Fibroblast of skin of right biceps (primary cell): ENCODE data around the gene ZNF773.
"Not testable (repeated sequence)": the region's sequence is repeated elsewhere in the genome, so short reads cannot be mapped to it uniquely, and the experiment has no call there.

Experiments
- DNase-seq: peaks from one replicate; pipeline ENCODE4 v3.0.0-alpha.2; 2013

Gene ZNF773

GRCh38 chr19:57499680-57500395, at the start of gene ZNF773:
ZNF773 (plus strand) TSS chr19:57499938; CDS start chr19:57500081, 143 bp downstream.
- DNase-seq, result peak; percentile 96

- DNase-seq, result no peak
Observed at GRCh38 chr19:57452307-57452706, 47.4 kb upstream of the ZNF773 start.

- DNase-seq, result peak; percentile 12
Observed at GRCh38 chr19:57465680-57466381, 33.9 kb upstream of the ZNF773 start.

- no peak for DNase-seq
Observed at GRCh38 chr19:57466489-57466888, 33.2 kb upstream of the ZNF773 start.

GRCh38 chr19:57473646-57474045, 26.1 kb upstream of the ZNF773 start:
- peak; percentile 14 for DNase-seq

GRCh38 chr19:57477191-57478008, 22.3 kb upstream of the ZNF773 start, which contains the start of gene ZNF772:
ZNF772 (minus strand) TSS chr19:57477566; CDS start chr19:57477309, 257 bp downstream.
- peak; percentile 92 for DNase-seq

GRCh38 chr19:57487477-57488298, 12.1 kb upstream of the ZNF773 start, which contains the start of gene ZNF419:
ZNF419 (plus strand) TSS chr19:57487750; CDS start chr19:57487951, 201 bp downstream.
- DNase-seq, result peak; percentile 87

- DNase-seq, result peak; percentile 42
Observed at GRCh38 chr19:57488299-57488644, 11.5 kb upstream of the ZNF773 start.

- DNase-seq, result not testable (repeated sequence)
Observed at GRCh38 chr19:57499332-57499679, 432 bp upstream of the ZNF773 start.

- peak; percentile 52 for DNase-seq
Observed at GRCh38 chr19:57500400-57500799, 662 bp downstream of the ZNF773 start.

GRCh38 chr19:57506163-57506562, 6.4 kb downstream of the ZNF773 start:
- no peak for DNase-seq

GRCh38 chr19:57511484-57511883, 11.7 kb downstream of the ZNF773 start:
- no peak for DNase-seq

GRCh38 chr19:57512845-57513244, 13.1 kb downstream of the ZNF773 start:
- DNase-seq, result peak; percentile 36

GRCh38 chr19:57515255-57515654, 15.5 kb downstream of the ZNF773 start:
- DNase-seq, result no peak

GRCh38 chr19:57518021-57518420, 18.3 kb downstream of the ZNF773 start:
- DNase-seq, result not testable (repeated sequence)

- peak; percentile 94 for DNase-seq
Observed at GRCh38 chr19:57527136-57527881, 27.6 kb downstream of the ZNF773 start, which contains the start of gene ZNF549. ZNF549 (plus strand) TSS chr19:57527356; CDS start chr19:57527574, 218 bp downstream.

- peak; percentile 3 for DNase-seq
Observed at GRCh38 chr19:57537953-57538547, 38.3 kb downstream of the ZNF773 start.

GRCh38 chr19:57546513-57546912, 46.8 kb downstream of the ZNF773 start:
- DNase-seq, result no peak

GRCh38 chr19:57552432-57552831, 52.7 kb downstream of the ZNF773 start:
- no peak for DNase-seq

GRCh38 chr19:57557659-57558058, 57.9 kb downstream of the ZNF773 start:
- DNase-seq, result no peak
